CD4-positive, alpha-beta T cell (primary cell): ENCODE measurements around the gene LYAR. TPM values are rescaled to one million over a fixed set of nuclear protein-coding genes. Genes with fewer than 3 reads are reported as not detected.

Experiments used
- ATAC-seq: fragments of 200-7000 bp; cut with Tn5 transposase; one replicate; pipeline ENCODE4 v1.10.0; 2022; ENCODE audit warnings: mild to moderate bottlenecking; ENCODE audit not compliant: poor library complexity
- CTCF ChIA-PET: fragments of 350-600 bp; sonication (Branson Sonifier 250); formaldehyde crosslinking; loops from one replicate; lab custom pipeline; 2021; ENCODE audit warnings: antibody characterized with exemption, inconsistent platforms; lab: Charles Lee
- POLR2A ChIA-PET: fragments of 350-600 bp; sonication (Branson Sonifier 250); formaldehyde crosslinking; loops from one replicate; lab custom pipeline; 2021; ENCODE audit warnings: antibody characterized with exemption, inconsistent platforms; lab: Charles Lee
- DNase-seq, 14 experiments: peaks; one replicate each; pipeline ENCODE4 v3.0.0-alpha.2; 2013 to 2020; ENCODE audit warnings: mixed read lengths in 2 of 14
- H3K27ac ChIP-seq, 2 donors: one replicate each; pipeline versions ENCODE4 v1.5.1 to v1.7.0; 2013; ENCODE audit warnings: low read length in 2 of 2, low read depth in 1 of 2, mild to moderate bottlenecking in 1 of 2
- H3K27me3 ChIP-seq, 2 experiments: 1 replicate in 1 of 2; 2 replicates in 1 of 2; pipeline versions ENCODE4 v1.6.1 to v1.7.0; 2013; ENCODE audit warnings: low read length in 2 of 2, control low read depth in 1 of 2, mild to moderate bottlenecking in 1 of 2, moderate library complexity in 1 of 2; ENCODE audit not compliant: insufficient read depth in 2 of 2, control insufficient read depth in 1 of 2
- H3K36me3 ChIP-seq: one replicate; pipeline ENCODE4 v1.6.1; 2013; ENCODE audit warnings: low read length, control low read depth; ENCODE audit not compliant: insufficient read depth
- H3K4me1 ChIP-seq: one replicate; pipeline ENCODE4 v1.6.1; 2013; ENCODE audit warnings: low read length, control low read depth; ENCODE audit not compliant: insufficient read depth
- H3K4me3 ChIP-seq: one replicate; pipeline ENCODE4 v1.5.1; 2013; ENCODE audit warnings: mild to moderate bottlenecking, low read length, moderate library complexity
- H3K9me3 ChIP-seq, 2 experiments: 1 replicate in 1 of 2; 2 replicates in 1 of 2; pipeline versions ENCODE4 v1.6.1 to v1.7.0; 2013; ENCODE audit warnings: low read length in 2 of 2, mild to moderate bottlenecking in 2 of 2, control low read depth in 1 of 2, moderate library complexity in 1 of 2; ENCODE audit not compliant: control insufficient read depth in 1 of 2, insufficient read depth in 1 of 2
- H3K27ac Mint-ChIP-seq: one replicate; pipeline ENCODE4 v1.8.0; 2020; ENCODE audit warnings: mixed read lengths
- H3K27me3 Mint-ChIP-seq: one replicate; pipeline ENCODE4 v1.8.0; 2021; ENCODE audit warnings: mixed read lengths
- H3K36me3 Mint-ChIP-seq: one replicate; pipeline ENCODE4 v1.8.0; 2021; ENCODE audit warnings: low read depth, mixed read lengths
- H3K4me1 Mint-ChIP-seq: one replicate; pipeline ENCODE4 v1.8.0; 2021; ENCODE audit warnings: low read depth, mixed read lengths
- H3K4me3 Mint-ChIP-seq: one replicate; pipeline ENCODE4 v1.8.0; 2020; ENCODE audit warnings: mild to moderate bottlenecking, mixed read lengths
- H3K9me3 Mint-ChIP-seq: one replicate; pipeline ENCODE4 v1.8.0; 2020; ENCODE audit warnings: mixed read lengths
- intact Hi-C, 2 experiments: fragments of 100-400 bp; cut with DNase I in 1 of 2; cut with micrococcal nuclease in 1 of 2; formaldehyde crosslinking; loops; one replicate each; pipeline versions ENCODE4 v1.15.1 to v1.9.0; 2023 to 2025; cut with DNase I, micrococcal nuclease
- total RNA-seq, 174 experiments: library from RNA in 2 of 174; stranded (reverse) in 2 of 174; gene quantifications; one replicate each; pipeline ENCODE4 v1.2.3 and lab custom pipeline; 2021 to 2026
- TF ChIP-seq, protein P1 (sequence below): fragments of 200-600 bp; IDR thresholded peaks from one replicate; pipeline ENCODE4 v1.8.0; 2022; ENCODE audit warnings: antibody characterized with exemption, mild to moderate bottlenecking

The LYAR gene
- total RNA-seq, 2 experiments from 2014 or later = 13.8 to 13.9 TPM

DNA sequence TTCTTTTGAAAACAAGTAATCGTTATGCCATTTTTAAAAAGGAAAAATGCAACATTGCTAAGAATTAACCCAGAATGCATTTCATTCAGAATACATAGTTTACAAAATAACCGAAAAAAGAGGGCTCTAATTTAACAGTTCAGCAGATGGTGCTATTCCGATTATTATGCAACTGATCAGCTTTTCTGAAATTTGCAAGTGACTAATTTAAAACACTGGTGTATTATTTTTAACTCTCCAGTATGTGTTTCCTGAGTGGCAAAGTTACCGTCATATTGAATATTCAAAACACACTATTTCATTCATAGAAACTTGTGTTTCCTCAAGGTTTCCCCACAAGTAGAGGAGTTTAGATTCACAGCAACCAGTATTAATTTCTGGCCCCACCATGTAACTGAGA is 21.2 kb upstream of the LYAR start:
- Histone ChIP-seq H3K27me3 (no peaks in the 10 kb centered on the region), H3K27ac (no peak overlapping the region), H3K4me1 (no peaks in the 10 kb centered on the region), H3K36me3 (peaks cover 61% of the 10 kb centered on the region), H3K4me3 (no peak overlapping the region), H3K9me3 (no peaks in the 10 kb centered on the region)
- H3K27ac Mint-ChIP-seq = no peak overlapping the region
- no peak for DNase-seq
- intact Hi-C loops = no loop called here
- POLR2A ChIA-PET = no interaction called here
- H3K9me3 Mint-ChIP-seq = no peaks in the 10 kb centered on the region
- ATAC-seq = no peak
- no peaks in the 10 kb centered on the region for H3K27me3 Mint-ChIP-seq
- H3K4me1 Mint-ChIP-seq = no peaks in the 10 kb centered on the region
- TF ChIP-seq, protein P1, sequence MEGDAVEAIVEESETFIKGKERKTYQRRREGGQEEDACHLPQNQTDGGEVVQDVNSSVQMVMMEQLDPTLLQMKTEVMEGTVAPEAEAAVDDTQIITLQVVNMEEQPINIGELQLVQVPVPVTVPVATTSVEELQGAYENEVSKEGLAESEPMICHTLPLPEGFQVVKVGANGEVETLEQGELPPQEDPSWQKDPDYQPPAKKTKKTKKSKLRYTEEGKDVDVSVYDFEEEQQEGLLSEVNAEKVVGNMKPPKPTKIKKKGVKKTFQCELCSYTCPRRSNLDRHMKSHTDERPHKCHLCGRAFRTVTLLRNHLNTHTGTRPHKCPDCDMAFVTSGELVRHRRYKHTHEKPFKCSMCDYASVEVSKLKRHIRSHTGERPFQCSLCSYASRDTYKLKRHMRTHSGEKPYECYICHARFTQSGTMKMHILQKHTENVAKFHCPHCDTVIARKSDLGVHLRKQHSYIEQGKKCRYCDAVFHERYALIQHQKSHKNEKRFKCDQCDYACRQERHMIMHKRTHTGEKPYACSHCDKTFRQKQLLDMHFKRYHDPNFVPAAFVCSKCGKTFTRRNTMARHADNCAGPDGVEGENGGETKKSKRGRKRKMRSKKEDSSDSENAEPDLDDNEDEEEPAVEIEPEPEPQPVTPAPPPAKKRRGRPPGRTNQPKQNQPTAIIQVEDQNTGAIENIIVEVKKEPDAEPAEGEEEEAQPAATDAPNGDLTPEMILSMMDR = no peak
- no peak overlapping the region for H3K4me3 Mint-ChIP-seq
- CTCF ChIA-PET = no interaction called here
- peaks cover 73% of the 10 kb centered on the region for H3K36me3 Mint-ChIP-seq

DNA sequence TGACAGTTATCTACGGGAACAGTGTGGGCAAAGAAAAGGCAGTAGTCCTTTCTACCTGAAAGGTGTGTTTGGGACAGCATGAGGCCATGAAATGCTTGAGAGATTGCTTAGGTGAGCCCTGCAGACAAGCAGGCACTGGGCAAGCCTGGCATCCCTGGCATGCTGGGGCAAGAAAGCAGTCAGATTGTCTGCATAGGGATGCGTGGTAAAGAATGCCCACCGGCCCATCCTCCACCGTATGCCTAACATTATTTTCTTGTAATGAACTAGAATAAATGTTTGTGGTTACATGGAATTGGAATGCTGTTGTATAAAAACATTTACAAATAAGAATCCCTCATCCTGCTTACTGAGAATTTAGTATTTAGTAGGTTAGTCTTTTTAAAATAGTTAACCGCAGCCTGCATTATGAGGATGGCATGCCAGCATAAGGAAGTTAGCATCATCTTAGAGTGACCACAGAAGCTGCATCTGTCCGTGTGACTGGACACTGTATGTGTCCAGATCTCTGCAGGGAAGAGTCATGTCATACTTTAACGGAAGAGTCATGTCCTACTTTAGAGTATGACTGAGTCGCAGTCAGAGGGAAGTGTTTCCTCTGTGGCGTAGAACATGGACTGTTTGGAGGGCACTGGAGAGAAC is 19.0 kb upstream of the LYAR start:
- H3K4me3 Mint-ChIP-seq = no peak overlapping the region
- ATAC-seq = no peak

DNA sequence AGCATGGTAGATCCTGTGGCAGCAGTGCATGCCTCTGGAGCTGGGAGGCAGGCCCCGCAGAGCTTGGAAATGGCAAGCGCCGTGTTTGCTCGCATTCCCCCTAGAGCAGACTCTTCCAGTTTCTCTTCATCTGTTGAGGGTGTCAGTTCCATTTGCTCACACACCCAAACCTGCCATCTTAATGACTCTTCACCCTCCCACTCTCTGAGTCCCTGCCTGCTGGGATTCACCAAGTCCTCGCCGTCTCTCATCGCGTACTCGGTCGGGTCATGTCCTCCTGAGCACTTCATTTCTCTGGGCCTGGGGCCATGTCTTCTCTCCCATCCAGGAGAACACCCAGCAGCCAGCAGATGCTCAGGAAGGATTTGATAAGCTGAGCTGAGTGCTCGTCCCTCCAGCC is 17.0 kb upstream of the LYAR start:
- H3K36me3 ChIP-seq = peaks cover 51% of the 10 kb centered on the region
- ChIA-PET CTCF (interaction anchor here (1.7 kb wide), 1 partner anchor 47 kb away, joined by 3 read pairs; no protein-coding TSS in a partner anchor), POLR2A (no interaction called here)
- DNase-seq (no peak), ATAC-seq (no peak)
- Mint-ChIP-seq H3K27me3 (no peaks in the 10 kb centered on the region), H3K4me3 (no peak overlapping the region), H3K9me3 (no peaks in the 10 kb centered on the region), H3K4me1 (no peaks in the 10 kb centered on the region), H3K27ac (no peak overlapping the region), H3K36me3 (peaks cover 74% of the 10 kb centered on the region)
- H3K9me3 ChIP-seq = no peaks in the 10 kb centered on the region
- H3K4me1 ChIP-seq = no peaks in the 10 kb centered on the region
- H3K4me3 ChIP-seq = no peak overlapping the region
- no peak overlapping the region for H3K27ac ChIP-seq
- TF ChIP-seq, protein P1 = no peak
- H3K27me3 ChIP-seq = no peaks in the 10 kb centered on the region
- intact Hi-C loops = no loop called here

More for the DNA sequence above, 19.0 kb upstream of the LYAR start:
- Mint-ChIP-seq H3K9me3 (no peaks in the 10 kb centered on the region), H3K4me1 (no peaks in the 10 kb centered on the region), H3K36me3 (peaks cover 70% of the 10 kb centered on the region), H3K27ac (no peak overlapping the region), H3K27me3 (no peaks in the 10 kb centered on the region)
- POLR2A ChIA-PET = no interaction called here
- peaks cover 52% of the 10 kb centered on the region for H3K36me3 ChIP-seq
- no peak overlapping the region for H3K4me3 ChIP-seq
- H3K27ac ChIP-seq = no peak overlapping the region
- TF ChIP-seq, protein P1 = no peak
- CTCF ChIA-PET = interaction anchor here (1.7 kb wide), 1 partner anchor 49 kb away, joined by 3 read pairs; no protein-coding TSS in a partner anchor
- intact Hi-C loops = no loop called here
- DNase-seq = no peak
- no peaks in the 10 kb centered on the region for H3K4me1 ChIP-seq
- H3K9me3 ChIP-seq = no peaks in the 10 kb centered on the region
- H3K27me3 ChIP-seq = no peaks in the 10 kb centered on the region
